HEK293 (cell line): ENCODE measurements around the gene PRTG.

Source experiments
- IKZF3 ChIP-seq: fragments of 450-650 bp; IDR thresholded peaks from 2 replicates; pipeline ENCODE4 v1.5.0; 2018; ENCODE audit warnings: missing biosample characterization, mild to moderate bottlenecking, missing genetic modification characterization, moderate library complexity
- TCF7L2 ChIP-seq: IDR thresholded peaks from 2 replicates; pipeline ENCODE4 v1.6.1; 2011; ENCODE audit warnings: low read depth, mild to moderate bottlenecking, inconsistent platforms, low read length, moderate library complexity, borderline replicate concordance
- ZNF248 ChIP-seq: fragments of 450-650 bp; formaldehyde crosslinking; IDR thresholded peaks from 2 replicates; pipeline ENCODE4 v1.5.1; 2017; ENCODE audit warnings: missing biosample characterization, missing genetic modification characterization
- ZNF530 ChIP-seq: fragments of 450-650 bp; formaldehyde crosslinking; IDR thresholded peaks from 2 replicates; pipeline ENCODE4 v1.5.1; 2016; ENCODE audit warnings: low read depth, missing biosample characterization, missing genetic modification characterization
- TF ChIP-seq, protein P1 (sequence below): fragments of 450-650 bp; formaldehyde crosslinking; IDR thresholded peaks from 2 replicates; pipeline ENCODE4 v1.5.1; 2016; ENCODE audit warnings: missing biosample characterization, missing genetic modification characterization
- TF ChIP-seq, protein P2 (sequence below): fragments of 450-650 bp; formaldehyde crosslinking; IDR thresholded peaks from 2 replicates; pipeline ENCODE4 v1.5.1; 2016; ENCODE audit warnings: missing biosample characterization, missing genetic modification characterization

DNA sequence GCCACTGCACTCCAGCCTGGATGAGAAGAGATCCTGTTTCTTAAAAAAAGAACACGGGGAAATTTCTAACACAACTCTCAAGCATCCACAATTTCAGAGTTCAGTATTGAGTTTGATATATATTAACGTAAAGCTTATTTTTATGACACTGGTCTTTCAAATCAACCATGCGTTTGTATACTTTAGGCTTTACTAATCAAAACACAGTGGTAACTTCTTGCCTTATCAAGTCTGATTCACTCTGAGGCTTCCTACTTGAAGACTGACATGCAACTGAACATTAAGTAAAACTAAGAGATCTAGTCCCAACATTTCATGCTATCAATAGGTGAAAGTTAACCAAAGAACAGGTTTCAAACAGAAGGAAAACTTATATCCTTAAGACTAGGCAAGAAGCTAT lies 46.7 kb downstream of the PRTG start:
- TF ChIP-seq, protein P1, sequence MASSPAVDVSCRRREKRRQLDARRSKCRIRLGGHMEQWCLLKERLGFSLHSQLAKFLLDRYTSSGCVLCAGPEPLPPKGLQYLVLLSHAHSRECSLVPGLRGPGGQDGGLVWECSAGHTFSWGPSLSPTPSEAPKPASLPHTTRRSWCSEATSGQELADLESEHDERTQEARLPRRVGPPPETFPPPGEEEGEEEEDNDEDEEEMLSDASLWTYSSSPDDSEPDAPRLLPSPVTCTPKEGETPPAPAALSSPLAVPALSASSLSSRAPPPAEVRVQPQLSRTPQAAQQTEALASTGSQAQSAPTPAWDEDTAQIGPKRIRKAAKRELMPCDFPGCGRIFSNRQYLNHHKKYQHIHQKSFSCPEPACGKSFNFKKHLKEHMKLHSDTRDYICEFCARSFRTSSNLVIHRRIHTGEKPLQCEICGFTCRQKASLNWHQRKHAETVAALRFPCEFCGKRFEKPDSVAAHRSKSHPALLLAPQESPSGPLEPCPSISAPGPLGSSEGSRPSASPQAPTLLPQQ (tag by site-specific recombination) = no peak
- no peak for TF ChIP-seq IKZF3 (tag by site-specific recombination)
- TF ChIP-seq ZNF248 (tag by site-specific recombination) = no peak
- TF ChIP-seq, protein P2, sequence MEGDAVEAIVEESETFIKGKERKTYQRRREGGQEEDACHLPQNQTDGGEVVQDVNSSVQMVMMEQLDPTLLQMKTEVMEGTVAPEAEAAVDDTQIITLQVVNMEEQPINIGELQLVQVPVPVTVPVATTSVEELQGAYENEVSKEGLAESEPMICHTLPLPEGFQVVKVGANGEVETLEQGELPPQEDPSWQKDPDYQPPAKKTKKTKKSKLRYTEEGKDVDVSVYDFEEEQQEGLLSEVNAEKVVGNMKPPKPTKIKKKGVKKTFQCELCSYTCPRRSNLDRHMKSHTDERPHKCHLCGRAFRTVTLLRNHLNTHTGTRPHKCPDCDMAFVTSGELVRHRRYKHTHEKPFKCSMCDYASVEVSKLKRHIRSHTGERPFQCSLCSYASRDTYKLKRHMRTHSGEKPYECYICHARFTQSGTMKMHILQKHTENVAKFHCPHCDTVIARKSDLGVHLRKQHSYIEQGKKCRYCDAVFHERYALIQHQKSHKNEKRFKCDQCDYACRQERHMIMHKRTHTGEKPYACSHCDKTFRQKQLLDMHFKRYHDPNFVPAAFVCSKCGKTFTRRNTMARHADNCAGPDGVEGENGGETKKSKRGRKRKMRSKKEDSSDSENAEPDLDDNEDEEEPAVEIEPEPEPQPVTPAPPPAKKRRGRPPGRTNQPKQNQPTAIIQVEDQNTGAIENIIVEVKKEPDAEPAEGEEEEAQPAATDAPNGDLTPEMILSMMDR (tag by site-specific recombination) = no peak
- TF ChIP-seq ZNF530 (tag by site-specific recombination) = no peak
- TF ChIP-seq TCF7L2 = no peak
